ENCODE data around the gene PFKFB2. TPM values are rescaled to one million over a fixed set of nuclear protein-coding genes. Genes with fewer than 3 reads are reported as not detected.

Gene PFKFB2
- total and polyA plus RNA-seq, 10 donors, result 6.8 to 69.5 (median 23.9) TPM

- Histone ChIP-seq H3K4me1 (peaks cover 0 to 42% (median 13%) of the 10 kb centered on the region in 6 donors), H3K27me3 (replicated peaks in 1 of 7) (no peaks in the 10 kb centered on the region), H3K9me3 (no peaks in the 10 kb centered on the region), H3K4me3 (peak overlapping the region in 1 of 8 donors; percentile 36), H3K36me3 (peaks cover 0 to 100% (median 31%) of the 10 kb centered on the region in 6 donors), H3K27ac (peak overlapping the region in 7 of 8 donors; percentile 15 to 88 (median 86))
- TF ChIP-seq, protein P1, sequence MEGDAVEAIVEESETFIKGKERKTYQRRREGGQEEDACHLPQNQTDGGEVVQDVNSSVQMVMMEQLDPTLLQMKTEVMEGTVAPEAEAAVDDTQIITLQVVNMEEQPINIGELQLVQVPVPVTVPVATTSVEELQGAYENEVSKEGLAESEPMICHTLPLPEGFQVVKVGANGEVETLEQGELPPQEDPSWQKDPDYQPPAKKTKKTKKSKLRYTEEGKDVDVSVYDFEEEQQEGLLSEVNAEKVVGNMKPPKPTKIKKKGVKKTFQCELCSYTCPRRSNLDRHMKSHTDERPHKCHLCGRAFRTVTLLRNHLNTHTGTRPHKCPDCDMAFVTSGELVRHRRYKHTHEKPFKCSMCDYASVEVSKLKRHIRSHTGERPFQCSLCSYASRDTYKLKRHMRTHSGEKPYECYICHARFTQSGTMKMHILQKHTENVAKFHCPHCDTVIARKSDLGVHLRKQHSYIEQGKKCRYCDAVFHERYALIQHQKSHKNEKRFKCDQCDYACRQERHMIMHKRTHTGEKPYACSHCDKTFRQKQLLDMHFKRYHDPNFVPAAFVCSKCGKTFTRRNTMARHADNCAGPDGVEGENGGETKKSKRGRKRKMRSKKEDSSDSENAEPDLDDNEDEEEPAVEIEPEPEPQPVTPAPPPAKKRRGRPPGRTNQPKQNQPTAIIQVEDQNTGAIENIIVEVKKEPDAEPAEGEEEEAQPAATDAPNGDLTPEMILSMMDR (IDR thresholded peaks at IDR 0.05 in 8 of 11, conservative IDR thresholded peaks at IDR 0.05 in 3 of 11), result no peak
- TF ChIP-seq POLR2AphosphoS5 (IDR thresholded peaks at IDR 0.05), result no peak
- no peak for TF ChIP-seq POLR2A (IDR thresholded peaks at IDR 0.05)
- DNase-seq, result no peak
- WGBS, 5 donors, result 73 to 88% (median 82%) methylated on average over 6 of the region's 6 CpGs
- intact Hi-C loops (cut with DNase I; ENCODE audit: low total_unique reads), result loop anchor here (10.0 kb wide), 1 partner anchor 67 kb away; no protein-coding TSS in a partner anchor
Measured at GRCh38 chr1:207071426-207071825, 18.4 kb downstream of the PFKFB2 start.

- DNase-seq, result no peak
- peaks cover 0 to 48% (median 13%) of the 10 kb centered on the region in 6 donors for H3K4me1 ChIP-seq
- no peaks in the 10 kb centered on the region for H3K27me3 ChIP-seq (replicated peaks in 1 of 7)
- H3K27ac ChIP-seq, result peak overlapping the region in 4 of 8 donors; percentile 7 to 88 (median 86)
- WGBS, 5 donors, result 37 to 70% (median 52%) methylated on average over 8 of the region's 8 CpGs
- TF ChIP-seq POLR2A (IDR thresholded peaks at IDR 0.05) (no peak), POLR2AphosphoS5 (IDR thresholded peaks at IDR 0.05) (no peak)
- TF ChIP-seq, protein P1 (IDR thresholded peaks at IDR 0.05 in 8 of 11, conservative IDR thresholded peaks at IDR 0.05 in 3 of 11), result no peak
- no peaks in the 10 kb centered on the region for H3K9me3 ChIP-seq
- no peak overlapping the region for H3K4me3 ChIP-seq
- H3K36me3 ChIP-seq, result peaks cover 0 to 99% (median 31%) of the 10 kb centered on the region in 6 donors
- intact Hi-C loops (cut with DNase I; ENCODE audit: low total_unique reads), result loop anchor here (10.0 kb wide), 1 partner anchor 67 kb away; no protein-coding TSS in a partner anchor
Measured at GRCh38 chr1:207072233-207072632, 19.2 kb downstream of the PFKFB2 start.

- intact Hi-C loops (cut with DNase I; ENCODE audit: low total_unique reads), result loop anchor here (10.0 kb wide), 1 partner anchor 69 kb away; no protein-coding TSS in a partner anchor
- H3K36me3 ChIP-seq, result peaks cover 0 to 90% (median 20%) of the 10 kb centered on the region in 6 donors
- H3K9me3 ChIP-seq, result no peaks in the 10 kb centered on the region
- no peaks in the 10 kb centered on the region for H3K27me3 ChIP-seq (replicated peaks in 1 of 7)
- peaks cover 0 to 49% (median 16%) of the 10 kb centered on the region in 6 donors for H3K4me1 ChIP-seq
- no peak for DNase-seq
- WGBS, 5 donors, result 84 to 94% (median 91%) methylated on average over 4 of the region's 4 CpGs
- no peak for TF ChIP-seq POLR2A (IDR thresholded peaks at IDR 0.05)
- TF ChIP-seq, protein P1 (IDR thresholded peaks at IDR 0.05 in 8 of 11, conservative IDR thresholded peaks at IDR 0.05 in 3 of 11), result no peak
- no peak for TF ChIP-seq POLR2AphosphoS5 (IDR thresholded peaks at IDR 0.05)
- H3K27ac ChIP-seq, result no peak overlapping the region
- H3K4me3 ChIP-seq, result no peak overlapping the region
Measured at GRCh38 chr1:207073906-207074820, 21.1 kb downstream of the PFKFB2 start.

Data from spleen (tissue), 11 donors.